Uterus (tissue), 2 donors: Measurements from ENCODE around the gene UGT1A4.

Experiments used
- POLR2A ChIP-seq, 2 donors: fragments of 450-650 bp; IDR thresholded peaks; one replicate each; pipeline ENCODE4 v1.6.1; 2016; ENCODE audit warnings: antibody characterized with exemption in 2 of 2, mild to moderate bottlenecking in 1 of 2, moderate library complexity in 1 of 2
- TF ChIP-seq, protein P1 (sequence below), 4 experiments: fragments of 200-600 bp in 2 of 4; fragments of 450-650 bp in 2 of 4; sonication (generic) in 2 of 4; IDR thresholded peaks; one replicate each; pipeline ENCODE4 v1.5.1; 2016 to 2019; ENCODE audit warnings: antibody characterized with exemption in 4 of 4, mild to moderate bottlenecking in 2 of 4, moderate library complexity in 1 of 4

DNA sequence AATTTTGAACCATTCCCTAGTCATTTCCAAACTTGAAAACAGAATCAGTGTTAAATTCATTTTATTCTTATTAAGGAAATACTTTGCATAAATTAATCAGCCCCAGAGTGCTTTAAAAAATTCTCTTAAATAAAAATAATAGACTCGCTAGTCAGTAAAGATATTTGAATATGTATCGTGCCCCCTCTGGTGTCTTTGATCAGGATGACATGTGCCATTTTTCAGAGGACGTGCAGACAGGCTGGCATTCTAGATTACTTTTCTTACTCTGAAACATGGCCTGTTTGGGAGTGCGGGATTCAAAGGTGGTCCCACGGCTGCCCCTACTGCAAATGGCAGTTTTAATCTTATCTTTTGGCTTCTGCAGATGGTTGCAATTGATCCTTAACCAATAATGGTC, 54.0 kb downstream of the UGT1A4 start:
- TF ChIP-seq, protein P1, sequence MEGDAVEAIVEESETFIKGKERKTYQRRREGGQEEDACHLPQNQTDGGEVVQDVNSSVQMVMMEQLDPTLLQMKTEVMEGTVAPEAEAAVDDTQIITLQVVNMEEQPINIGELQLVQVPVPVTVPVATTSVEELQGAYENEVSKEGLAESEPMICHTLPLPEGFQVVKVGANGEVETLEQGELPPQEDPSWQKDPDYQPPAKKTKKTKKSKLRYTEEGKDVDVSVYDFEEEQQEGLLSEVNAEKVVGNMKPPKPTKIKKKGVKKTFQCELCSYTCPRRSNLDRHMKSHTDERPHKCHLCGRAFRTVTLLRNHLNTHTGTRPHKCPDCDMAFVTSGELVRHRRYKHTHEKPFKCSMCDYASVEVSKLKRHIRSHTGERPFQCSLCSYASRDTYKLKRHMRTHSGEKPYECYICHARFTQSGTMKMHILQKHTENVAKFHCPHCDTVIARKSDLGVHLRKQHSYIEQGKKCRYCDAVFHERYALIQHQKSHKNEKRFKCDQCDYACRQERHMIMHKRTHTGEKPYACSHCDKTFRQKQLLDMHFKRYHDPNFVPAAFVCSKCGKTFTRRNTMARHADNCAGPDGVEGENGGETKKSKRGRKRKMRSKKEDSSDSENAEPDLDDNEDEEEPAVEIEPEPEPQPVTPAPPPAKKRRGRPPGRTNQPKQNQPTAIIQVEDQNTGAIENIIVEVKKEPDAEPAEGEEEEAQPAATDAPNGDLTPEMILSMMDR (IDR thresholded peaks at IDR 0.05): no peak
- TF ChIP-seq POLR2A (IDR thresholded peaks at IDR 0.05): no peak
